Dorsolateral prefrontal cortex (tissue), 118 donors: ENCODE results near the gene PDE8A. TPM values are rescaled to one million over a fixed set of nuclear protein-coding genes. Genes with fewer than 3 reads are reported as not detected.

Experiments
- total RNA-seq, 120 experiments: library from RNA; stranded (reverse); gene quantifications; one replicate each; pipeline versions ENCODE4 v1.2.3 to v1.2.4, GENCODE V29; 2022

PDE8A gene
- total RNA-seq, 120 experiments from 2014 or later: 30.4 to 316 (median 86.1) TPM

Other genes starting within 250 kb of the PDE8A start
- 10 to 100 TPM; 24.1 to 48.5 (median 30.4) TPM for gene ZNF592, start 233.3 kb upstream of the PDE8A start, total RNA-seq
- 10 to 100 TPM in 1 of 120 experiments, 1 to 10 TPM in 119; 1.5 to 11.2 (median 3.8) TPM for gene ALPK3, start 164.5 kb upstream of the PDE8A start, total RNA-seq
- under 1 TPM in 20 of 120 experiments, not detected in 100; 0.17 to 0.61 (median 0.28) TPM for gene SLC28A1, start 97.2 kb upstream of the PDE8A start, total RNA-seq